GM19025 (cell line): ENCODE measurements around the gene WDR41.
"Not testable (repeated sequence)": the region's sequence is repeated elsewhere in the genome, so short reads cannot be mapped to it uniquely, and the experiment has no call there.

Experiments
- ATAC-seq: cut with Tn5 transposase; IDR thresholded peaks from one replicate; pipeline ENCODE4 v1.9.1; 2021; ENCODE audit warnings: mild to moderate bottlenecking, low read depth, moderate library complexity; ENCODE audit not compliant: unreplicated experiment

WDR41 gene, protein sequence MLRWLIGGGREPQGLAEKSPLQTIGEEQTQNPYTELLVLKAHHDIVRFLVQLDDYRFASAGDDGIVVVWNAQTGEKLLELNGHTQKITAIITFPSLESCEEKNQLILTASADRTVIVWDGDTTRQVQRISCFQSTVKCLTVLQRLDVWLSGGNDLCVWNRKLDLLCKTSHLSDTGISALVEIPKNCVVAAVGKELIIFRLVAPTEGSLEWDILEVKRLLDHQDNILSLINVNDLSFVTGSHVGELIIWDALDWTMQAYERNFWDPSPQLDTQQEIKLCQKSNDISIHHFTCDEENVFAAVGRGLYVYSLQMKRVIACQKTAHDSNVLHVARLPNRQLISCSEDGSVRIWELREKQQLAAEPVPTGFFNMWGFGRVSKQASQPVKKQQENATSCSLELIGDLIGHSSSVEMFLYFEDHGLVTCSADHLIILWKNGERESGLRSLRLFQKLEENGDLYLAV

DNA sequence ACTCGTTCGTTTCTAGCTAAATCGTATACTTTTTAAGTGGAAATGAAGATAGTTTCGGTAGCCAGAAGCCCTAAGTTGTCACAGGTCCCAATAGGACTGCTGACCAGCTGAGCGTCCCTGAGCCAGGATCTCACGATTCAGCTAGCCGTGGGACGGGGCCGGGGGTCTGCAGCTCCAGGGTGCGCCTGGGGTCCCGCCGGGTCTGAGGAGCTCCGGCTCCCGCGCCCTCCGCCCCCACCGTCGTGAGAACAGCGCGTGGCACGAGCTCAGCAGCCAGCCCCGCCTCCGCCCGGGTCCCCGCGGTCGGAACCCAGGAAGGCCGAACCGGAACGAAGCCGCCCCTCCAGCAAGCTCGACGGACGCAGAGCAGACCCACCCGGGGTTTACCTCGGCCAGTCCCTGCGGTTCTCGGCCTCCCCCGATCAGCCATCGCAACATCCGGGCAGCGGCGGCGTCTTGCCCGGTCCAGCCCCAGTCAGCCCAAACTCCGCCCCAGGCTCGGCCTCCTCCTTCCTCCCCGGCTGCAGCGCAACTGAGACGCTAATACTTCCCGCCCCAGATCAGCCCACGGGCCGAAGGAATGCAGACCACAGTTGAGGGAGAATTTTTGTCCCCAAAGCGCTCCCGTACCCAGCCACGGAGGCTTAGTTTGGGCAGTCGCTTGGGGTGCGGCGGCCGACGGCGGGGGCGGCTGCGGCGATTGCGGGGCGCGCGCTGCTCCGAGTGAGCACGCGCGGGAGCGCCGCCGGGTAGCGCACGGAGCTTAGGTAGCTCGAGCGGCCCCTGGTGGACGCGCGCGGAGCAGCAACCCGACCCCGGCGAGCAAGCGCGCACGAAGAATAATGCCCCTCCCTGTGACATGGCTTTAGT lies at the start of gene WDR41:
Gene WDR41, minus strand, starts transcription at position 534 of the 870 bp plus-strand sequence. Its CDS starts 96 bp downstream, at position 438.
- peak; percentile 87 for ATAC-seq

DNA sequence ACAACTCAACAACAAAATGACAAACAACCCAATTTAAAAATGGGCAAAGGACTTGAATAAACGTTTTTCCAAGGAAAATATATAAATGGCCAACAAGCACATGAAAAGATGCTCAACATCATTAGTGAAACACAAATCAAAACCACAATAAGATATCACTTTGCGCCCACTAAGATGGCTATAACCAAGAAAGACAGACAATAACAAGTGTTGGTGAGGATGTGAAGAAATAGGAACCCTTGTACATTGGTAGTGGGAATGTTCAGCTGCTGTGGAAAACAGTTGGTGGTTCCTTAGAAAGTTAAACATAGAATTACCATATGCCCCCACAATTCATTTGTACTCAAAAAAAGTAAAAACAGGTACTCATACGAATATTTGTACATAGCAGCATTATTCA lies 39.2 kb upstream of the WDR41 start:
- no peak for ATAC-seq

DNA sequence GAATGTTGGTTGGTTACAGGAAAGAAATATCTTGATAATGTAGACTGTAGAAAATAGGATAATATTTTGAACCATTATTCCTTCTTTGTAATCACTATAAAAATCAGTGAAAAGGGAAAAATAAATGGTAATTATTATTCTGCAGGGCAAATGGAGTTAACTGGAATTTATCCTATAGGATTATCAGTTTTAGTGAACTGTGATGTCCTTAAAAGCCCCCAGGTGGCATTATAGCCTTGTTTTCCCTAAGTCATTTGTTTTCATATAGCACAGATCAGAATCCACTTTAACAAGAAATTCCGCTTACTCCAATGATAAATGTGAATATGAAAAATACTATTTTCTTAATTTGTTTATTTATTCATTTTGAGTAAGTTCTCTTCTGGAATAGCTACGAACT lies 26.2 kb upstream of the WDR41 start:
- no peak for ATAC-seq

DNA sequence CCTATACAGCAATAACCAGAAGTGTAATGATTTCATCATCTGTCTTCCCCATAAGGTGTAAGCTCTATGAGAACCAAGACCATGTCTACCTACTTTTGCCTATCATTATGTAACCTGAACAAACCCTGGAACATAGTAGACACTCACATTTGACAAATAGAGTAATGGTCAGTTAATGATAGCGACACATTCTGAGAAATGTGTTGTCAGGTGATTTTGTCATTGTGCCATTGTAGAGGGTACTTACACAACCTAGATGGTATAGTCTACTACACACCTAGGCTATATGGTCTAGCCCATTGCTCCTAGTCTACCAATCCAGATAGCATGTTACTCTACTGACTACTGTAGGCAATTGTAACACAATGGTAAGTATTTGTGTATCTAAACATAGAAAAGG lies 22.3 kb upstream of the WDR41 start:
- ATAC-seq, result no peak

DNA sequence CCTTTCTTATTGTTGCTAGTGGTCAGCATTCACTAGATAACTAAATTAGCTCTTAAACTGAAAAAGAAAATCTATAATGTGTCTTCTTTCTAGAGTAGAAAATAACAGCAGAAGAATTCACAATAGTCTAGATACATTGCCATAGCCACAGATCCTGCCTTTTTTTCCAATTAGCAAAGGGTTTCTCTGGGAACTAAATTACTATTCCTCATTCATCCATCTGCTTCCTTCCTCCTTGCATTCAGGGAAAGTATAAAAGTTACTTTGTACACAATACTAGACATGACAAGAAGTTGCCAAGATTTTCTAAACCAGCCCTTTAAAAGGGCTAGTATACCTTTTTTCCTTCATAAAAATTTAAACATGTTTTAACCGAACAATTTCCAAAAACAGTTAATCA lies 21.2 kb upstream of the WDR41 start:
- no peak for ATAC-seq

DNA sequence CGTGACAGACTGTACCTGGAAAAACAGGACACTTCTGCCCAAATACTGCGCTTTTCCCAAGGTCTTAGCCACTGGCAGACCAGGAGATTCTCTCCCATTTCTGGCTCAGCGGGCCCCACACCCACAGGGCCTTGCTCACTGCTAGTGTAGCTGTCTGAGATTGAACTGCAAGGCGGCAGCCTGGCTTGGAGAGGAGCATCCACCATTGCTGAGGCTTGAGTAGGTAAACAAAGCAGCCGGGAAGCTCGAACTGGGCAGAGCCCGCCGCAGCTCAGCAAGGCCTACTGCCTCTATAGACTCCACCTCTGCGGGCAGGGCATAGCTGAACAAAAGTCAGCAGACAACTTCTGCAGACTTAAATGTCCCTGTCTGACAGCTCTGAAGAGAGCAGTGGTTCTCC lies 9.0 kb upstream of the WDR41 start:
- not testable (repeated sequence) for ATAC-seq

DNA sequence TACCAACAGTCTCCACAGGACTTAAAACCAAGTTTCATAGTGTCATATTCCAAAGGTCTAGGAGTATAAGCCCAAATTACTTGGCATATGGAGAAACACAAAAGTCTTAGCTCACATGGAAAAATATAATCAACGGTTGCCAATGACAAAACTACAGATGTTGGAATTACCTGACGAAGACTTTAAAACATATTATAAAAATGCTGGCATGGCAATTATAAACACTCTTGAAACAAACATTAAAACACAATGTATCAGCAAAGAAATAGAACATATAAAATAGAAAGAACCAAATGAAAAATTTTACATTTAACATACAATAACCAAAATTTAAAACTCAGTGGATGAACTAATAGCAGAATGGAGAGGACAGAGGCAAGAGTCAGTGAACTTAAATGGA lies 7.9 kb upstream of the WDR41 start:
- no peak for ATAC-seq

DNA sequence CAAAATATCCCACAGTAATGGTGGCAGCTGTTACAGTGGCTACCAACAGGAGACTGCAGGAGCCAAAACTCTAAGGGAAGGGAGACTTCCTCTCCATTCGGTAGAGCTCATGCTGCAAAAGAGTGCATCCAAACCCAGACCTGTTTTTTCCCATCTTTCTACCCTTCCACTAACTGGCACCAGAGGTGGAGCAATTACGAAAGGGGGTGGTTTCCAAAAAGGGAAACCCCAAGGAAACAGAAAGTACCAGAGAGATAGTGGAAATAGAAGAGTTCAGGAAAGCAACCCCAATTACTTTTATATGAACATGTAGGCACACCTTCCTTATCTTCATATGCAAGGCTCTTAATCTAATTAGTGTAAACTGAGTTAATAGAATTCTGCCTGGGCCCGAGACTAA lies 7.3 kb upstream of the WDR41 start:
- no peak for ATAC-seq

DNA sequence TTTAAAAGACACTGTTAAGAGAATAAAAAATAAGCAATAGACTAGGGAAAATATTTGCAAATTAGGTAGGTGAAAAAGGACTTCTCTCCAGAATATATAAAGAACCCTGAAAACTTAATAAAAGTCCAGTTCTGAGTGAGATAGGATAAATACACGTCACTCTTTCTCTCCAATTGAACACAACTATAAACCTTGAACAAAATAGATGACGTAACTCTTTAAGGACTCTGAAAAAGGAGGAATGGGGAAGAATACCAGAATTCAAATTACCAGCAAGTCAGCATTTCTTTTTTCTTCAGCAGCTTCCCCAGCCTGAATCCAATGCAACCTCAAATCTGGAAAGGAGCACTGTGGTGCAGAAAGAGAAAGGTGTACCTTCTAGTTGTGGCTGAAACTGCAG lies 6.8 kb upstream of the WDR41 start:
- ATAC-seq, result no peak

DNA sequence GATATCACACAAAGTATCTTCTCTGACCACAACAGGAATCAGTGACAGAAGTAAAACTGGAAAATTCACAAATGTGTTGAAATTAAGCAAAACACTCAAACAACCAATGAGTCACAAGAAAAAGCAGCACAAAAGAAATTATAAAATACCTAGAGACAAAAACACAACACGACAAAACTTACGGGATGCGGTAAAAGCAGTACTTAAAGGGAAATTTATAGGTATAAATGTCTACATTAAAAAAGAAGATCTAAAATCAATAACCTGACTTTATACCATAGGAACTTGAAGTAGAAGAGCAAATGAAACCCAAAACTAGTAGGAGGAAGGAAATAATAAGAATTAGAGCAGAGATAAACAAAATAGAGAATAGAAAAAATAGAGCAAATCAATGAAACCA lies 2.8 kb upstream of the WDR41 start:
- ATAC-seq, result no peak

DNA sequence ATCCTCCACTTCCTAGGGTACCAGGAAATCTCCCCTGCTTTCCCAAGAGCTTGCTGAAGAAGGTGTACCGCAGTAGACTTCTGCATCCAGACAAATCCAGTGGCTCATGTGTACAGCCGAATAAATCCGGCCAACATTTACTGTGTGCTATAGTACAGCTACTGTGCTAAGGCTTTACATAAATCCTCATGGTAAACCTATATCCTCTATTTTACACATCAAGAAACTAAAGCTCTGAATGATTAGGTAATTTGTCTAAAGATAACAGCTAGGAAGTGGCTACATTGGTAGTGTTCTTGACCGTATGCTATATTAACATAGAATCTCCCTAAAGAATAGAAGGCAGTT lies 511 bp upstream of the WDR41 start:
- peak; percentile 2 for ATAC-seq

DNA sequence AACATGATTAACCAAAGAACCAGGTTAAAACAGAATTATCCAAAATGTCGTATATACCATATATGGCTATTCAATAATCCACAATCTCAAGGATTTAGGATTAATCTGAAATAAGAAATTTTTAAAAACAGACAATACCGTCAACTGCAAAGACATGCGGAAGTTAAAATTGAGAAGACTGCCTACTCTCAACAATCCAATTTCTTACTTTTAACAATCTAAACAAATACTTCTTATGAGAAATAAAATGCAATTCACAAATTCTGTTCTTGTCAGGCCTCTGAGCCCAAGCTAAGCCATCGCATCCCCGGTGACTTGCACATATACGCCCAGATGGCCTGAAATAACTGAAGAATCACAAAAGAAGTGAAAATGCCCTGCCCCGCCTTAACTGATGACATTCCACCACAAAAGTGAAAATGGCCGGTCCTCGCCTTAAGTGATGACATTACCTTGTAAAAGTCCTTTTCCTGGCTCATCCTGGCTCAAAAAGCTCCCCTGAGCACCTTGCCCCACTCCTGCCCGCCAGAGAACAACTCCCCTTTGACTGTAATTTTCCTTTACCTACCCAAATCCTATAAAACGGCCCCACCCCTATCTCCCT lies 1.3 kb downstream of the WDR41 start:
- ATAC-seq, result not testable (repeated sequence)

DNA sequence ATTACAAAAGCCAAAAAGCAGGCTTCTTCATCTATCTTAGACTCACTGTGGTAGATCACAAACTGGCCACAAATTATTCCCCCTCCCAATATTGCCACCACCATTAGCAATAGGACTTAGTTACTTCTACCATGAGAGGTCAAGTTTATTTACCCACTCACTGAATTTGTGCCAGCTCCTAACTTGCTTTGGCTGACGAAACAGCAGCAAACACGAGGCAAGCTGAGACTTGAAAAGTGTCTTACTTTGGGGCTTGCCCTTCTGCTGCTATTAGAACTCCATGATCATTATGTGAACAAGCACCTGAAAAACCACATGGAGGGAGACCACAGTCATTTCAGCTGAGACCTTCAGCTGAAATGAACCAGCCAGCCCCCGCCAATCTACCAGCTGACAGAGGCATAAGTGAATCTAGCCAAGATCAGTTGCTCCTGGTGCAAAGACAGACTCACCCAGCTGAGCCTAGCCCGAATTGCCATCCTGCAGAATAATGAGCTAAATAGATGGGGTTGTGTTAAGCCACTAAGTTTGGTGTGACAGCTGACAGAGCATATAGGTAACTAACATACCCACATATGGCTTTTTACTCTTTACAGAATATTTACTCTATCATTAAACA lies 5.7 kb downstream of the WDR41 start:
- ATAC-seq, result no peak

DNA sequence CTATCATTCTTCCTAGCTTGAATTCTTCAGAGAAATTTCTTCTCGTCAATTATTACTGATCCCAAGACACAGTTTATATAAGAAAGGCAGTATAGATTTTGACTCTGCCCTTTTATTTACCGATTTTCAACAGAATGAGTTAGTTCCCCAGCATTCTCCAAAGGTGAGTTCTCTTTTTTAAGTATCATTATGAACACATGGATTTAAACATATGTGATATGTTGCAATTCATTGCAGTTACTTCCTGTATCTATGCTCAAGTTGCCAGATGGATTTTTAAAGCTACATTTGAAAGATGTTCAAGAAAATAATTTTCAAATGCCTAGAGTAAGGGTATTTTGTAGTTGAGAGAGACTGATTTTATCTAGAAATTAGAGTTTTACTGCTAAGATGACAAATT lies 8.4 kb downstream of the WDR41 start:
- no peak for ATAC-seq

DNA sequence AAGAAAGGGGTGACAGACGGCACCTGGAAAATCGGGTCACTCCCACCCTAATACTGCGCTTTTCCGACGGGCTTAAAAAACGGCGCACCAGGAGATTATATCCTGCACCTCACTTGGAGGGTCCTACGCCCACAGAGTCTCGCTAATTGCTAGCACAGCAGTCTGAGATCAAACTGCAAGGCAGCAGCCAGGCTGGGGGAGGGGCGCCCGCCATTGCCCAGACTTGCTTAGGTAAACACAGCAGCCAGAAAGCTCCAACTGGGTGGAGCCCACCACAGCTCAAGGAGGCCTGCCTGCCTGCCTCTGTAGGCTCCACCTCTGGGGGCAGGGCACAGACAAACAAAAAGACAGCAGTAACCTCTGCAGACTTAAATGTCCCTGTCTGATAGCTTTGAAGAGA lies 17.1 kb downstream of the WDR41 start:
- not testable (repeated sequence) for ATAC-seq

DNA sequence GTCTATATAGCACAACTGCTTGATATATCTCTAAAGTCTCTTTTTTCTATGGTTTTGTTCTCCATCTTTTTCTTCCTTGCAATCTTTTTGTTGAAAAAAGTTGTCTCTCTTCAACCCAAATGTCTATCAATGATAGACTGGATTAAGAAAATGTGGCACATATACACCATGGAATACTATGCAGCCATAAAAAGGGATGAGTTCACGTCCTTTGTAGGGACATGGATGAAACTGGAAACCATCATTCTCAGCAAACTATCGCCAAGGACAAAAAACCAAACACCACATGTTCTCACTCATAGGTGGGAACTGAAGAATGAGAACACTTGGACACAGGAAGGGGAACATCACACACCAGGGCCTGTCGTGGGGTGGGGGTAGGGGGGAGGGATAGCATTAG lies 23.2 kb downstream of the WDR41 start:
- ATAC-seq, result not testable (repeated sequence)

DNA sequence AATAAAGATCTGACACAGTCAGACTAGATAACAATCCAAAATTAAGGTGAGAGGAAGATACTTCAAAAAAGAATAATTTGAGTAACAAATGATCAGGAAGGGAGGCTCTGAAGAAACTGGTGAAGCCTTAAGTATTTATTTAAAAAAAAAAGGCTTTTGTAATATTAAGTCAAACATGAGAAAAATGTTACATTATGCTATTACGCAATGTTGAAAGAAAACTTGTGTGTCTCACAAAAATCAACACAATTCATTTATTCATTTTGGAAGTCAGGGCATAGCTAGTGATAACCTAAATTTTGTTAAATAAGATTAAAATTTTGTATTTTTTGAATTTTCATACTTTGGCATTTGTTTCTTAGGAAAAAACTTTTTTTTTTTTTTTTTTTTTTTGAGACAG lies 28.2 kb downstream of the WDR41 start:
- no peak for ATAC-seq

DNA sequence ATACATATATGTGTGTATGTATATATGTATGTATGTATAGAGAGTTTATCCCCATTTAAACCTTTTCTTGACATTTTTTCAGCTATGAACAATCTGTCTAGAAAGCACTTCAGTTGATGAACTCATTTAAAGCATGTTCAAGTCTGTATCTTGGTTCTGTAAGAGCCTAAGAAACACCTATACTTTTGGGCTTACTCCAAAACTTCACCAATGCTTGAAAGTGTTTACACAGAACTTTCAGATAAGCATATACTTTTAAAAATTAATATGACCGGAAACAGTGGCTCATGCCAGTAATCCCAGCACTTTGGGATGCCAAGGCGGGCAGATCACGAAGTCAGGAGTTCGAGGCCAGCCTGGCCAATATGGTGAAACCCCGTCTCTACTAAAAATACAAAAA lies 30.8 kb downstream of the WDR41 start:
- ATAC-seq, result no peak

DNA sequence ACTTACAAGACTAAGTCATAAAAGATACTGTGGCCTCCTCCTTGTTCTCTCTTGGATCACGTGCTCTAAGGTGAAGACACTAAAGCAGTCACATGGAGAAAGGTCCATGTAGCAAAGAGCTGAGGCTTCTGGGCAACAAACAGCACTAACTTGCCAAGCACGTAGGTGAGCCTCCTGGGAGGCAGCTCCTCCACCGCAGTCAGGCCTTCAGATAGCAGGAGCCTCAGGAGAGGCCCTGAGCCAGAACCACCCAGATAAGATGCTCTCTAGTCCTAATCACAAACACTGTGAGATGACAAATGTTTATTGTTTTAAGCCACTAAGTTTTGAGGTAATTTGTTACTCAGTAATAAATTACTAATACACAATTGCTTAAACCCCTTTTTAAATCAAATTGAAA lies 38.0 kb downstream of the WDR41 start:
- no peak for ATAC-seq

DNA sequence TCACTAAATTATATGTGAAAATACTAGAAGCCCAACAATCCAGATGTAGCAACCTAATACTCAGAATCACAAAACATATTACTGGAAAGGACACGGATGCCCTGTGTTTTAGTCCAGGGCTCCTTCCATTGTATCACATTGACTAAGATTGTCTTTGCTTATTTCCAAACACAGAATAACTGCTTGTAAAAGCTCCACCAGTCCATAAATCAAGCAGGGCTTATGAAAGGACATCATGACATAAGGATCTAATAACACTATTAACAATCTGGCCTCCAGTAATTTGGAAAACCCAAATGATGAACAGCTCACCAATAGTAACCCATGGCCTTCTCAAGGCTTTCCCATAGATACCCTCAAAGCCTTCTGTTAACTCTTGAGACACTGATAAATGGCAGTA lies 39.8 kb downstream of the WDR41 start:
- no peak for ATAC-seq

DNA sequence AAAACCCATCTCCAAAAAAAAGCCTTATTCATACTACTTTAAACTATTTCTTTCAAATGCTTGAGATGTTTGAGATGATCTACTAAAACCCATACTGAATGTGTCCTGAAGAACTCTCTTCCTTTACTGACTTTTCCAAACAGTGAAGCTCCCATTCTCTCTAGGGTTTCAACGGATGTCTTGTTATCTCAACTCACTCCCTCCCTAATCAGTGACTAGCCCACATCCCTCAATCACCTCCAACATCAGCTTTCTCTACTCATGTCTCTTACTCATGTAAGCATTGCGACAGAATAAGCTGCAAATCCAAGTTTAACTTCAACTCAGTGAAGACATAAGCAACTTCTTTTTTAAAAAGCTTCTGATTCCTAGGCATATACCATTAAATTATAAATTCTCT lies 42.1 kb downstream of the WDR41 start:
- ATAC-seq, result no peak
